Chondrocyte (in vitro differentiated cells): ENCODE results near the gene RSAD1. TPM values are rescaled to one million over a fixed set of nuclear protein-coding genes. Genes with fewer than 3 reads are reported as not detected.
"Not testable (repeated sequence)": the region's sequence is repeated elsewhere in the genome, so short reads cannot be mapped to it uniquely, and the experiment has no call there.

Source experiments
- DNase-seq: peaks from one replicate; pipeline ENCODE4 v3.0.0; 2021; ENCODE audit warnings: mixed read lengths, low spot score
- H3K27ac Mint-ChIP-seq: one replicate; pipeline ENCODE4 v1.8.0; 2021; ENCODE audit warnings: mild to moderate bottlenecking, moderate library complexity, mixed read lengths; ENCODE audit not compliant: unreplicated experiment
- H3K27me3 Mint-ChIP-seq: 2 replicates; pipeline ENCODE4 v1.8.0; 2021; ENCODE audit warnings: low read depth, mixed read lengths
- H3K36me3 Mint-ChIP-seq: 2 replicates; pipeline ENCODE4 v1.8.0; 2021; ENCODE audit warnings: low read depth, mixed read lengths
- H3K4me1 Mint-ChIP-seq: 2 replicates; pipeline ENCODE4 v1.8.0; 2021; ENCODE audit warnings: low read depth, mild to moderate bottlenecking, mixed read lengths
- H3K4me3 Mint-ChIP-seq: one replicate; pipeline ENCODE4 v1.8.0; 2021; ENCODE audit warnings: mild to moderate bottlenecking, moderate library complexity, mixed read lengths; ENCODE audit not compliant: unreplicated experiment
- H3K9me3 Mint-ChIP-seq: 2 replicates; pipeline ENCODE4 v1.8.0; 2021; ENCODE audit warnings: low read depth, mixed read lengths
- CTCF ChIP-seq: fragments of 200-600 bp; sonication (generic); IDR thresholded peaks from 2 replicates; pipeline ENCODE4 v1.5.0; 2021; ENCODE audit warnings: antibody characterized with exemption, mild to moderate bottlenecking, moderate library complexity
- total RNA-seq: library from RNA; stranded (reverse); gene quantifications from 3 replicates; pipeline ENCODE4 v1.2.1, GENCODE V29; 2021

Gene RSAD1
- total RNA-seq, 1 donor from 2014 or later: 29.8 TPM

- Mint-ChIP-seq H3K27me3 (no peaks in the 10 kb centered on the region), H3K36me3 (peaks cover 2% of the 10 kb centered on the region), H3K9me3 (no peaks in the 10 kb centered on the region), H3K4me3 (no peak overlapping the region), H3K27ac (no peak overlapping the region), H3K4me1 (peaks cover 19% of the 10 kb centered on the region)
- DNase-seq: no peak
- no peak for TF ChIP-seq CTCF
These were observed 3.3 kb upstream of the RSAD1 start for GRCh38 chr17:50475362-50475761.

- H3K36me3 Mint-ChIP-seq, H3K9me3 Mint-ChIP-seq, H3K27me3 Mint-ChIP-seq, DNase-seq, H3K4me3 Mint-ChIP-seq, H3K27ac Mint-ChIP-seq: not testable (repeated sequence)
- H3K4me1 Mint-ChIP-seq: peaks cover 19% of the 10 kb centered on the region
These were observed 2.7 kb upstream of the RSAD1 start for GRCh38 chr17:50475775-50476544.

- Mint-ChIP-seq H3K27ac (no peak overlapping the region), H3K4me3 (no peak overlapping the region), H3K9me3 (no peaks in the 10 kb centered on the region), H3K27me3 (no peaks in the 10 kb centered on the region), H3K36me3 (peaks cover 2% of the 10 kb centered on the region), H3K4me1 (peaks cover 19% of the 10 kb centered on the region)
- DNase-seq: peak; percentile 60
- no peak for TF ChIP-seq CTCF
These were observed 1.9 kb upstream of the RSAD1 start for GRCh38 chr17:50476545-50477315.

GRCh38 chr17:50477976-50478375 lies 684 bp upstream of the RSAD1 start:
- Mint-ChIP-seq H3K27ac (peak overlapping the region; percentile 91), H3K4me3 (peak overlapping the region; percentile 67), H3K27me3 (no peaks in the 10 kb centered on the region), H3K4me1 (peaks cover 28% of the 10 kb centered on the region), H3K36me3 (peaks cover 5% of the 10 kb centered on the region), H3K9me3 (no peaks in the 10 kb centered on the region)
- peak; percentile 47 for DNase-seq
- TF ChIP-seq CTCF: no peak

- Mint-ChIP-seq H3K4me1 (peaks cover 29% of the 10 kb centered on the region), H3K4me3 (peak overlapping the region; percentile 77), H3K9me3 (no peaks in the 10 kb centered on the region), H3K27ac (peak overlapping the region; percentile 94), H3K36me3 (peaks cover 4% of the 10 kb centered on the region), H3K27me3 (no peaks in the 10 kb centered on the region)
- DNase-seq: peak; percentile 87
- peak; percentile 66 for TF ChIP-seq CTCF
These were observed 972 bp downstream of the RSAD1 start for GRCh38 chr17:50479522-50480141.
